ENCODE results near the gene TMEM25. TPM values are rescaled to one million over a fixed set of nuclear protein-coding genes. Genes with fewer than 3 reads are reported as not detected.

Gene TMEM25
- total and polyA plus RNA-seq, 2 of the 13 experiments (the other 11 are each of a cell fraction or from before 2014, with no cell fraction given) = 7.5 to 17.2 TPM

- no peak for TF ChIP-seq JUNB (CRISPR knock-in tag; IDR thresholded peaks at IDR 0.05; ENCODE audit: borderline replicate concordance)
- TF ChIP-seq NR2C2 (CRISPR knock-in tag; IDR thresholded peaks at IDR 0.05; ENCODE audit: borderline replicate concordance) = no peak
- no peak for TF ChIP-seq SRSF9 (IDR thresholded peaks at IDR 0.05; ENCODE audit: borderline replicate concordance, insufficient read depth, low read depth, low read length, poor library complexity, severe bottlenecking)
- TF ChIP-seq, protein P1, sequence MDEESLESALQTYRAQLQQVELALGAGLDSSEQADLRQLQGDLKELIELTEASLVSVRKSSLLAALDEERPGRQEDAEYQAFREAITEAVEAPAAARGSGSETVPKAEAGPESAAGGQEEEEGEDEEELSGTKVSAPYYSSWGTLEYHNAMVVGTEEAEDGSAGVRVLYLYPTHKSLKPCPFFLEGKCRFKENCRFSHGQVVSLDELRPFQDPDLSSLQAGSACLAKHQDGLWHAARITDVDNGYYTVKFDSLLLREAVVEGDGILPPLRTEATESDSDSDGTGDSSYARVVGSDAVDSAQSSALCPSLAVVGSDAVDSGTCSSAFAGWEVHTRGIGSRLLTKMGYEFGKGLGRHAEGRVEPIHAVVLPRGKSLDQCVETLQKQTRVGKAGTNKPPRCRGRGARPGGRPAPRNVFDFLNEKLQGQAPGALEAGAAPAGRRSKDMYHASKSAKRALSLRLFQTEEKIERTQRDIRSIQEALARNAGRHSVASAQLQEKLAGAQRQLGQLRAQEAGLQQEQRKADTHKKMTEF (CRISPR knock-in tag; IDR thresholded peaks at IDR 0.05) = no peak
- TF ChIP-seq ZNF12 (CRISPR knock-in tag; IDR thresholded peaks at IDR 0.05) = no peak
- no peak for TF ChIP-seq ZMAT5 (CRISPR knock-in tag; IDR thresholded peaks at IDR 0.05; ENCODE audit: borderline replicate concordance, low read depth)
- 0 out of 2 replicates have a peak, but pooled peaks have one; percentile 18 for TF ChIP-seq ZNF713 (CRISPR knock-in tag; IDR thresholded peaks at IDR 0.05)
- TF ChIP-seq ZNF773 (CRISPR knock-in tag; IDR thresholded peaks at IDR 0.05; ENCODE audit: borderline replicate concordance) = no peak
- TF ChIP-seq, protein P2, sequence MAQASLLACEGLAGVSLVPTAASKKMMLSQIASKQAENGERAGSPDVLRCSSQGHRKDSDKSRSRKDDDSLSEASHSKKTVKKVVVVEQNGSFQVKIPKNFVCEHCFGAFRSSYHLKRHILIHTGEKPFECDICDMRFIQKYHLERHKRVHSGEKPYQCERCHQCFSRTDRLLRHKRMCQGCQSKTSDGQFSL (CRISPR knock-in tag; IDR thresholded peaks at IDR 0.05) = no peak
- no peak for TF ChIP-seq PAX8 (CRISPR knock-in tag; IDR thresholded peaks at IDR 0.05; ENCODE audit: borderline replicate concordance)
- TF ChIP-seq ZFX (CRISPR knock-in tag; IDR thresholded peaks at IDR 0.05; ENCODE audit: low read depth) = peak; percentile 58
- no peak for TF ChIP-seq RBFOX2 (IDR thresholded peaks at IDR 0.05; ENCODE audit: low read depth, low read length)
- TF ChIP-seq NR2F6 (IDR thresholded peaks at IDR 0.05) = no peak
- no peak for TF ChIP-seq NR2F6 (CRISPR knock-in tag; IDR thresholded peaks at IDR 0.05)
- TF ChIP-seq SIN3A (IDR thresholded peaks at IDR 0.05; ENCODE audit: borderline replicate concordance, low read depth, low read length) = peak; percentile 50; the same call in 1 of the 2 replicates
- TF ChIP-seq, protein P3, sequence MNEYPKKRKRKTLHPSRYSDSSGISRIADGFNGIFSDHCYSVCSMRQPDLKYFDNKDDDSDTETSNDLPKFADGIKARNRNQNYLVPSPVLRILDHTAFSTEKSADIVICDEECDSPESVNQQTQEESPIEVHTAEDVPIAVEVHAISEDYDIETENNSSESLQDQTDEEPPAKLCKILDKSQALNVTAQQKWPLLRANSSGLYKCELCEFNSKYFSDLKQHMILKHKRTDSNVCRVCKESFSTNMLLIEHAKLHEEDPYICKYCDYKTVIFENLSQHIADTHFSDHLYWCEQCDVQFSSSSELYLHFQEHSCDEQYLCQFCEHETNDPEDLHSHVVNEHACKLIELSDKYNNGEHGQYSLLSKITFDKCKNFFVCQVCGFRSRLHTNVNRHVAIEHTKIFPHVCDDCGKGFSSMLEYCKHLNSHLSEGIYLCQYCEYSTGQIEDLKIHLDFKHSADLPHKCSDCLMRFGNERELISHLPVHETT (CRISPR knock-in tag; conservative IDR thresholded peaks at IDR 0.05) = no peak
- TF ChIP-seq, protein P4, sequence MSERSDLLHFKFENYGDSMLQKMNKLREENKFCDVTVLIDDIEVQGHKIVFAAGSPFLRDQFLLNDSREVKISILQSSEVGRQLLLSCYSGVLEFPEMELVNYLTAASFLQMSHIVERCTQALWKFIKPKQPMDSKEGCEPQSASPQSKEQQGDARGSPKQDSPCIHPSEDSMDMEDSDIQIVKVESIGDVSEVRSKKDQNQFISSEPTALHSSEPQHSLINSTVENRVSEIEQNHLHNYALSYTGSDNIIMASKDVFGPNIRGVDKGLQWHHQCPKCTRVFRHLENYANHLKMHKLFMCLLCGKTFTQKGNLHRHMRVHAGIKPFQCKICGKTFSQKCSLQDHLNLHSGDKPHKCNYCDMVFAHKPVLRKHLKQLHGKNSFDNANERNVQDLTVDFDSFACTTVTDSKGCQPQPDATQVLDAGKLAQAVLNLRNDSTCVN (CRISPR knock-in tag; IDR thresholded peaks at IDR 0.05; ENCODE audit: borderline replicate concordance) = peak; percentile 60; the same call in 1 of the 2 replicates
- TF ChIP-seq FOXO4 (CRISPR knock-in tag; conservative IDR thresholded peaks at IDR 0.05) = no peak
- no peak for TF ChIP-seq HOXA3 (CRISPR knock-in tag; IDR thresholded peaks at IDR 0.05)
- no peak for TF ChIP-seq ISL2 (CRISPR knock-in tag; IDR thresholded peaks at IDR 0.05)
- TF ChIP-seq HES4 (CRISPR knock-in tag; IDR thresholded peaks at IDR 0.05; ENCODE audit: borderline replicate concordance) = 0 out of 2 replicates have a peak, but pooled peaks have one; percentile 41
- no peak for TF ChIP-seq FOXO1 (CRISPR knock-in tag; IDR thresholded peaks at IDR 0.05)
Measured at GRCh38 chr11:118531597-118532084, 649 bp downstream of the TMEM25 start (continued).

Data from HepG2 (cell line).